Measurements from ENCODE around the gene ABRACL. TPM values are rescaled to one million over a fixed set of nuclear protein-coding genes. Genes with fewer than 3 reads are reported as not detected.

The ABRACL gene
- polyA plus RNA-seq, 3 donors = 39.5 to 174 (median 142) TPM

- H3K9me3 ChIP-seq (replicated peaks in 1 of 2; ENCODE audit: control insufficient read depth in 1 of 2, insufficient read depth in 1 of 2, low read length in 2 of 2) = no peaks in the 10 kb centered on the region
- no peak overlapping the region for H3K27ac ChIP-seq (ENCODE audit: low read depth in 1 of 2, low read length in 2 of 2)
- H3K36me3 Mint-ChIP-seq = no peaks in the 10 kb centered on the region
- H3K9me3 Mint-ChIP-seq = peaks cover 0 to 2% (median 0%) of the 10 kb centered on the region in 7 donors
- no peak overlapping the region for H3K4me3 ChIP-seq (replicated peaks in 1 of 3; ENCODE audit: low read depth in 2 of 3, low read length in 3 of 3)
- no peak overlapping the region for H3K4me3 Mint-ChIP-seq
- H3K27me3 ChIP-seq (ENCODE audit: control insufficient read depth in 2 of 2, insufficient read depth in 2 of 2, low read length in 2 of 2) = no peaks in the 10 kb centered on the region
- H2AFZ ChIP-seq (ENCODE audit: insufficient read depth, low read depth, low read length, poor library complexity, severe bottlenecking) = no peak overlapping the region
- no peaks in the 10 kb centered on the region for H3K4me1 Mint-ChIP-seq
- WGBS (ENCODE audit: insufficient coverage) = 94% methylated on average over 3 of the region's 7 CpGs
- peaks cover 1 to 4% (median 3%) of the 10 kb centered on the region in 3 donors for H3K27me3 Mint-ChIP-seq (ENCODE audit: low read depth in 3 of 3)
- H3K36me3 ChIP-seq (replicated peaks in 1 of 2; ENCODE audit: control insufficient read depth in 1 of 2, insufficient read depth in 2 of 2, low read length in 2 of 2) = no peaks in the 10 kb centered on the region
- H3K9ac ChIP-seq (ENCODE audit: insufficient read depth, low read length, poor library complexity, severe bottlenecking) = no peak overlapping the region
- H3K79me2 ChIP-seq (ENCODE audit: insufficient read depth, low read length) = no peaks in the 10 kb centered on the region
- H3K4me2 ChIP-seq (replicated peaks; ENCODE audit: extremely low read depth, low read length, poor library complexity, severe bottlenecking) = no peak overlapping the region
- no peak overlapping the region for H3K27ac Mint-ChIP-seq
- DNase-seq = no peak
- no peaks in the 10 kb centered on the region for H3K4me1 ChIP-seq (ENCODE audit: control insufficient read depth in 1 of 2, insufficient read depth in 2 of 2, low read length in 2 of 2)
- no peak for TF ChIP-seq CTCF (IDR thresholded peaks at IDR 0.05)
- H4K20me1 ChIP-seq (ENCODE audit: insufficient read depth, low read length) = no peaks in the 10 kb centered on the region
- intact Hi-C loops (cut with micrococcal nuclease) = no loop called here
Measured at GRCh38 chr6:139064981-139065665, 36.6 kb downstream of the ABRACL start.

GRCh38 chr6:139066080-139066479, 37.5 kb downstream of the ABRACL start:
- Histone ChIP-seq H3K4me3 (replicated peaks in 1 of 3; ENCODE audit: low read depth in 2 of 3, low read length in 3 of 3) (no peak overlapping the region), H3K36me3 (replicated peaks in 1 of 2; ENCODE audit: control insufficient read depth in 1 of 2, insufficient read depth in 2 of 2, low read length in 2 of 2) (no peaks in the 10 kb centered on the region), H3K79me2 (ENCODE audit: insufficient read depth, low read length) (no peaks in the 10 kb centered on the region), H4K20me1 (ENCODE audit: insufficient read depth, low read length) (no peaks in the 10 kb centered on the region), H3K4me1 (ENCODE audit: control insufficient read depth in 1 of 2, insufficient read depth in 2 of 2, low read length in 2 of 2) (no peaks in the 10 kb centered on the region), H3K9ac (ENCODE audit: insufficient read depth, low read length, poor library complexity, severe bottlenecking) (no peak overlapping the region), H3K4me2 (replicated peaks; ENCODE audit: extremely low read depth, low read length, poor library complexity, severe bottlenecking) (no peak overlapping the region), H2AFZ (ENCODE audit: insufficient read depth, low read depth, low read length, poor library complexity, severe bottlenecking) (no peak overlapping the region), H3K27ac (ENCODE audit: low read depth in 1 of 2, low read length in 2 of 2) (no peak overlapping the region), H3K9me3 (replicated peaks in 1 of 2; ENCODE audit: control insufficient read depth in 1 of 2, insufficient read depth in 1 of 2, low read length in 2 of 2) (no peaks in the 10 kb centered on the region), H3K27me3 (ENCODE audit: control insufficient read depth in 2 of 2, insufficient read depth in 2 of 2, low read length in 2 of 2) (no peaks in the 10 kb centered on the region)
- H3K4me3 Mint-ChIP-seq = no peak overlapping the region
- H3K9me3 Mint-ChIP-seq = peaks cover 0 to 2% (median 0%) of the 10 kb centered on the region in 7 donors
- H3K27me3 Mint-ChIP-seq (ENCODE audit: low read depth in 3 of 3) = peaks cover 1 to 4% (median 3%) of the 10 kb centered on the region in 3 donors
- intact Hi-C loops (cut with micrococcal nuclease) = no loop called here
- 94% methylated on average over 2 of the region's 2 CpGs for WGBS (ENCODE audit: insufficient coverage)
- no peaks in the 10 kb centered on the region for H3K36me3 Mint-ChIP-seq
- H3K27ac Mint-ChIP-seq = no peak overlapping the region
- no peak for DNase-seq
- no peak for TF ChIP-seq CTCF (IDR thresholded peaks at IDR 0.05)
- no peaks in the 10 kb centered on the region for H3K4me1 Mint-ChIP-seq
